ENCODE data around the gene SIGLEC1. TPM values are rescaled to one million over a fixed set of nuclear protein-coding genes. Genes with fewer than 3 reads are reported as not detected.

Gene SIGLEC1
- total RNA-seq, 1 donor from 2014 or later, result not detected

DNA sequence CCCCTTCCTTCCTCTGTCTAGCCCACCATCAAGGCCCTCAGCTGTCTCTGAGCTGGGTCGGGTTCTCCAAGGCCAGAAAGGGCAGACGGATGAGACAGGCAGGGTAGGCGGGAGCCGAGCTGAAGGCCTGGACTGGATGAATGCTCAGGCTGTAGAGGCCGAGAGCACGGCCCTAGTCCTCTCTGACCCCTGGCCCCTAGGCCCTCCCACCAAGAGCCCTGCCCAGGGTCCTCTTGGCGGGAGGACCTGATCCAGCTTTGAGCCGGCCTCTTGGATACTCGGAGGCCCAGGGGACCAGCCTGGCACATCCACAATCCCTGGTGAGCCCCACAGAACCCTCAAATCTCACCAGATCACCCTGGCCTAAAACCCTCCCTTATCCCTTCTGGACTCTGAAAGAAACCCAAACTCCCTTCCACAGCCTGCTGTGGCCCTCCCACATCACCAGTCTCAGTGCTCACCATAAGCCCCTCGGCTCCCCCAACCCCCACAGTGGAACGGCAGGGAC, 47.0 kb upstream of the SIGLEC1 start:
- Histone ChIP-seq H3K27me3 (ENCODE audit: insufficient read depth, low read length) (no peaks in the 10 kb centered on the region), H3K4me2 (ENCODE audit: low read length) (no peak overlapping the region), H2AFZ (ENCODE audit: low read depth, low read length) (no peak overlapping the region), H3K36me3 (ENCODE audit: insufficient read depth, low read length) (peaks cover 3% of the 10 kb centered on the region), H3K9ac (ENCODE audit: low read length) (no peak overlapping the region), H4K20me1 (ENCODE audit: insufficient read depth, low read length) (peaks cover 9% of the 10 kb centered on the region), H3K9me3 (ENCODE audit: insufficient read depth, low read depth, low read length) (no peaks in the 10 kb centered on the region), H3K4me3 (ENCODE audit: insufficient read depth, low read depth, low read length) (no peak overlapping the region), H3K4me1 (ENCODE audit: insufficient read depth, low read length) (no peaks in the 10 kb centered on the region), H3K27ac (ENCODE audit: low read depth, low read length) (no peak overlapping the region), H3K79me2 (ENCODE audit: insufficient read depth, low read length) (peaks cover 20% of the 10 kb centered on the region)
- no peak overlapping the region for H3K27ac Mint-ChIP-seq (ENCODE audit: unreplicated experiment)
- DNase-seq (ENCODE audit: low read depth) (no peak), FAIRE-seq (no peak)
- H3K4me3 Mint-ChIP-seq (ENCODE audit: unreplicated experiment), result no peak overlapping the region
- H3K36me3 Mint-ChIP-seq (ENCODE audit: low read depth, unreplicated experiment), result peaks cover 9% of the 10 kb centered on the region
- no peaks in the 10 kb centered on the region for H3K9me3 Mint-ChIP-seq (ENCODE audit: unreplicated experiment)
- no peaks in the 10 kb centered on the region for H3K27me3 Mint-ChIP-seq (ENCODE audit: low read depth, unreplicated experiment)
- TF ChIP-seq EZH2 (IDR thresholded peaks at IDR 0.05; ENCODE audit: insufficient read depth, low read length), result no peak
- TF ChIP-seq, protein P1, sequence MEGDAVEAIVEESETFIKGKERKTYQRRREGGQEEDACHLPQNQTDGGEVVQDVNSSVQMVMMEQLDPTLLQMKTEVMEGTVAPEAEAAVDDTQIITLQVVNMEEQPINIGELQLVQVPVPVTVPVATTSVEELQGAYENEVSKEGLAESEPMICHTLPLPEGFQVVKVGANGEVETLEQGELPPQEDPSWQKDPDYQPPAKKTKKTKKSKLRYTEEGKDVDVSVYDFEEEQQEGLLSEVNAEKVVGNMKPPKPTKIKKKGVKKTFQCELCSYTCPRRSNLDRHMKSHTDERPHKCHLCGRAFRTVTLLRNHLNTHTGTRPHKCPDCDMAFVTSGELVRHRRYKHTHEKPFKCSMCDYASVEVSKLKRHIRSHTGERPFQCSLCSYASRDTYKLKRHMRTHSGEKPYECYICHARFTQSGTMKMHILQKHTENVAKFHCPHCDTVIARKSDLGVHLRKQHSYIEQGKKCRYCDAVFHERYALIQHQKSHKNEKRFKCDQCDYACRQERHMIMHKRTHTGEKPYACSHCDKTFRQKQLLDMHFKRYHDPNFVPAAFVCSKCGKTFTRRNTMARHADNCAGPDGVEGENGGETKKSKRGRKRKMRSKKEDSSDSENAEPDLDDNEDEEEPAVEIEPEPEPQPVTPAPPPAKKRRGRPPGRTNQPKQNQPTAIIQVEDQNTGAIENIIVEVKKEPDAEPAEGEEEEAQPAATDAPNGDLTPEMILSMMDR (IDR thresholded peaks at IDR 0.05; ENCODE audit: insufficient read depth, low read depth, low read length), result no peak
- no peaks in the 10 kb centered on the region for H3K4me1 Mint-ChIP-seq (ENCODE audit: low read depth, unreplicated experiment)

DNA sequence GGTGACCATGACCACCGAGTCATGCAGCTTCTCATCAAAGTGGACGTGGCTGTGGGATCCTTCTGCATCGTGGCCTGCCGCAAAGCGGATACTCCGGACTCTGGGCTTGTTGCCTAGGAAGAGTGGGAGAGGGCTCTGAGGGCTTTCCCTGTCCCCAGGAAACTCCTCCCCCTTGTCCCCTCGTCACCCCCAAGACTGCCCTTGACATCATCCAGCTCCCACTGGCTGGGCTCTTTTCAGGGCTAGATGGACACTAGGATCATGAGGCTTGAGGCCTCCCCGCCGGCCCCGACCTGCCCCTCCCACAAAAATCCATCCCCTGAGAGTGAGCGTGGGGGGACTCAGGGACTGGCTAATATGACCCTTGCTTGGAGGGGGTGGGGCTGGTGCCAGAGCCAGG, 46.2 kb upstream of the SIGLEC1 start:
- FAIRE-seq (no peak), DNase-seq (ENCODE audit: low read depth) (no peak)
- no peak overlapping the region for H3K27ac ChIP-seq (ENCODE audit: low read depth, low read length)
- no peak for TF ChIP-seq EZH2 (IDR thresholded peaks at IDR 0.05; ENCODE audit: insufficient read depth, low read length)
- TF ChIP-seq, protein P1 (IDR thresholded peaks at IDR 0.05; ENCODE audit: insufficient read depth, low read depth, low read length), result no peak
- no peaks in the 10 kb centered on the region for H3K27me3 ChIP-seq (ENCODE audit: insufficient read depth, low read length)
- Mint-ChIP-seq H3K36me3 (ENCODE audit: low read depth, unreplicated experiment) (peaks cover 9% of the 10 kb centered on the region), H3K4me1 (ENCODE audit: low read depth, unreplicated experiment) (no peaks in the 10 kb centered on the region), H3K27ac (ENCODE audit: unreplicated experiment) (no peak overlapping the region), H3K4me3 (ENCODE audit: unreplicated experiment) (no peak overlapping the region), H3K9me3 (ENCODE audit: unreplicated experiment) (no peaks in the 10 kb centered on the region), H3K27me3 (ENCODE audit: low read depth, unreplicated experiment) (no peaks in the 10 kb centered on the region)
- H4K20me1 ChIP-seq (ENCODE audit: insufficient read depth, low read length), result peaks cover 5% of the 10 kb centered on the region
- H3K9ac ChIP-seq (ENCODE audit: low read length), result no peak overlapping the region
- peaks cover 3% of the 10 kb centered on the region for H3K36me3 ChIP-seq (ENCODE audit: insufficient read depth, low read length)
- no peak overlapping the region for H3K4me2 ChIP-seq (ENCODE audit: low read length)
- H3K4me1 ChIP-seq (ENCODE audit: insufficient read depth, low read length), result no peaks in the 10 kb centered on the region
- H3K9me3 ChIP-seq (ENCODE audit: insufficient read depth, low read depth, low read length), result no peaks in the 10 kb centered on the region
- peaks cover 13% of the 10 kb centered on the region for H3K79me2 ChIP-seq (ENCODE audit: insufficient read depth, low read length)
- H3K4me3 ChIP-seq (ENCODE audit: insufficient read depth, low read depth, low read length), result no peak overlapping the region
- H2AFZ ChIP-seq (ENCODE audit: low read depth, low read length), result no peak overlapping the region

- Histone ChIP-seq H3K9ac (ENCODE audit: low read length) (no peak overlapping the region), H3K9me3 (ENCODE audit: insufficient read depth, low read depth, low read length) (no peaks in the 10 kb centered on the region), H3K4me1 (ENCODE audit: insufficient read depth, low read length) (no peaks in the 10 kb centered on the region), H3K27me3 (ENCODE audit: insufficient read depth, low read length) (no peaks in the 10 kb centered on the region), H2AFZ (ENCODE audit: low read depth, low read length) (no peak overlapping the region), H3K79me2 (ENCODE audit: insufficient read depth, low read length) (peaks cover 11% of the 10 kb centered on the region), H4K20me1 (ENCODE audit: insufficient read depth, low read length) (peaks cover 14% of the 10 kb centered on the region), H3K36me3 (ENCODE audit: insufficient read depth, low read length) (peaks cover 3% of the 10 kb centered on the region), H3K27ac (ENCODE audit: low read depth, low read length) (no peak overlapping the region), H3K4me3 (ENCODE audit: insufficient read depth, low read depth, low read length) (no peak overlapping the region), H3K4me2 (ENCODE audit: low read length) (no peak overlapping the region)
- no peak for DNase-seq (ENCODE audit: low read depth)
- Mint-ChIP-seq H3K27ac (ENCODE audit: unreplicated experiment) (no peak overlapping the region), H3K4me1 (ENCODE audit: low read depth, unreplicated experiment) (no peaks in the 10 kb centered on the region), H3K27me3 (ENCODE audit: low read depth, unreplicated experiment) (peaks cover 6% of the 10 kb centered on the region), H3K36me3 (ENCODE audit: low read depth, unreplicated experiment) (peaks cover 11% of the 10 kb centered on the region), H3K9me3 (ENCODE audit: unreplicated experiment) (peaks cover 2% of the 10 kb centered on the region), H3K4me3 (ENCODE audit: unreplicated experiment) (no peak overlapping the region)
- TF ChIP-seq, protein P1 (IDR thresholded peaks at IDR 0.05; ENCODE audit: insufficient read depth, low read depth, low read length), result no peak
- TF ChIP-seq EZH2 (IDR thresholded peaks at IDR 0.05; ENCODE audit: insufficient read depth, low read length), result no peak
- FAIRE-seq, result no peak
Observed at GRCh38 chr20:3757268-3757667, 44.9 kb upstream of the SIGLEC1 start.

All from astrocyte (in vitro differentiated cells and primary cell).